Right atrium auricular region (tissue), 2 donors: ENCODE measurements around the gene OR6S1. TPM values are rescaled to one million over a fixed set of nuclear protein-coding genes. Genes with fewer than 3 reads are reported as not detected.
A peak's percentile ranks its signal among the peaks of the same experiment; 100 is the strongest.

Experiments
- DNase-seq: peaks from one replicate; pipeline ENCODE4 v3.0.0-alpha.2; 2019; ENCODE audit warnings: low spot score
- H3K27ac ChIP-seq, 2 donors: fragments of 200-600 bp; sonication (generic); 1 replicate in 1 of 2; 2 replicates in 1 of 2; pipeline ENCODE4 v1.5.1; 2016 to 2019
- H3K27me3 ChIP-seq, 2 donors: fragments of 200-600 bp; sonication (generic); one replicate each; pipeline versions ENCODE4 v1.5.1 to v1.6.0; 2017 to 2019
- H3K36me3 ChIP-seq: fragments of 200-600 bp; sonication (generic); one replicate; pipeline ENCODE4 v1.5.1; 2016
- H3K4me1 ChIP-seq, 2 donors: fragments of 200-600 bp; sonication (generic); one replicate each; pipeline versions ENCODE4 v1.5.1 to v1.6.0; 2017 to 2019
- H3K4me3 ChIP-seq, 2 donors: fragments of 200-600 bp; sonication (generic); 1 replicate in 1 of 2; 2 replicates in 1 of 2; pipeline ENCODE4 v1.5.1; 2017 to 2019; ENCODE audit warnings: mild to moderate bottlenecking in 1 of 2, moderate library complexity in 1 of 2
- H3K9me3 ChIP-seq, 2 donors: fragments of 200-600 bp; sonication (generic); one replicate each; pipeline ENCODE4 v1.5.1; 2019
- total RNA-seq, 2 donors: library from RNA; depleted of rRNA; stranded (reverse); fragments of >200 nt; gene quantifications; one replicate each; pipeline ENCODE4 v1.1.0, GENCODE V29; 2016
- TF ChIP-seq, protein P1 (sequence below), 2 donors: fragments of 200-600 bp; sonication (generic); IDR thresholded peaks; one replicate each; pipeline ENCODE4 v1.5.1; 2019; ENCODE audit warnings: antibody characterized with exemption in 2 of 2

Gene OR6S1
- total RNA-seq, 2 donors from 2014 or later, result not detected

DNA sequence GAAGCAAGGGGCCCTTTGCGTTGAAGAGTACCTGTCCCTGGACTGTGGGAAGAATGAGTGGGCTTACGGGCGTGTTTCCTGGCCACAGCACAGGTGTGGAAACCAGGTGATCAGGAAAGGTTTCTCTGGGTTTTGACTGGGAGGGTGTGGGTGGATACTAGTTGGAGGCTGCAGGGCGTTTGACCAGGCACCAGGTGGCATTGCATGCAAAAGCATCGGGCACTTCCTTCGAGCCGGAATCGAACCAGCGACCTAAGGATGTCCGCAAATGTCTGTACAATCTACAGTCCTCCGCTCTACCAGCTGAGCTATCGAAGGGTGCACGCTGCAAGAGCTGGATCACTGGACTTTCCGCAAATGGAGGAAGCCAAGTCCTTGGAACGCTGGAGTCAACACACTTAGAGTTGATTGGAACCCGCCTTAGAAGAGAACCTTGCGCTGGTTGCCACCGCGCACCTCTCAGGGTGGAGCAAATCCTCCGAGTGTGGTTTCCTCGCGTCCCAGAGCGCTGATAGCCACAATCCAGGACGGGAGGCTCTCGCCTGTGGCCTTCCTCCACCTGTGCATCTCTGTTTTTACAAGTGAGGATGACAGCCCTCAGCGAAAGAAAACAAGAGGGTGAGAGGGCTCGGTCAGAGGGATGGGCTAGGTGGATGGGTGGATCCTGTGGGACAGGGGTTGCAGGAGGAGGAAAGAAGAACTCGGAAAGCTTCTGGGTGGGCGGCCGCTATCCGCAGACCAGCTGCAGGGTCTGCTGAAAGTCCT lies 21.7 kb upstream of the OR6S1 start:
- H3K4me3 ChIP-seq, result peak overlapping the region in 1 of 2 donors; percentile 32
- H3K36me3 ChIP-seq, result no peaks in the 10 kb centered on the region
- H3K4me1 ChIP-seq, result peaks cover 0 to 10% of the 10 kb centered on the region in 2 donors
- no peaks in the 10 kb centered on the region for H3K9me3 ChIP-seq
- DNase-seq, result peak; percentile 42
- H3K27ac ChIP-seq, result no peak overlapping the region
- H3K27me3 ChIP-seq, result no peaks in the 10 kb centered on the region
- TF ChIP-seq, protein P1, sequence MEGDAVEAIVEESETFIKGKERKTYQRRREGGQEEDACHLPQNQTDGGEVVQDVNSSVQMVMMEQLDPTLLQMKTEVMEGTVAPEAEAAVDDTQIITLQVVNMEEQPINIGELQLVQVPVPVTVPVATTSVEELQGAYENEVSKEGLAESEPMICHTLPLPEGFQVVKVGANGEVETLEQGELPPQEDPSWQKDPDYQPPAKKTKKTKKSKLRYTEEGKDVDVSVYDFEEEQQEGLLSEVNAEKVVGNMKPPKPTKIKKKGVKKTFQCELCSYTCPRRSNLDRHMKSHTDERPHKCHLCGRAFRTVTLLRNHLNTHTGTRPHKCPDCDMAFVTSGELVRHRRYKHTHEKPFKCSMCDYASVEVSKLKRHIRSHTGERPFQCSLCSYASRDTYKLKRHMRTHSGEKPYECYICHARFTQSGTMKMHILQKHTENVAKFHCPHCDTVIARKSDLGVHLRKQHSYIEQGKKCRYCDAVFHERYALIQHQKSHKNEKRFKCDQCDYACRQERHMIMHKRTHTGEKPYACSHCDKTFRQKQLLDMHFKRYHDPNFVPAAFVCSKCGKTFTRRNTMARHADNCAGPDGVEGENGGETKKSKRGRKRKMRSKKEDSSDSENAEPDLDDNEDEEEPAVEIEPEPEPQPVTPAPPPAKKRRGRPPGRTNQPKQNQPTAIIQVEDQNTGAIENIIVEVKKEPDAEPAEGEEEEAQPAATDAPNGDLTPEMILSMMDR (IDR thresholded peaks at IDR 0.05), result peak; percentile 19 to 56

DNA sequence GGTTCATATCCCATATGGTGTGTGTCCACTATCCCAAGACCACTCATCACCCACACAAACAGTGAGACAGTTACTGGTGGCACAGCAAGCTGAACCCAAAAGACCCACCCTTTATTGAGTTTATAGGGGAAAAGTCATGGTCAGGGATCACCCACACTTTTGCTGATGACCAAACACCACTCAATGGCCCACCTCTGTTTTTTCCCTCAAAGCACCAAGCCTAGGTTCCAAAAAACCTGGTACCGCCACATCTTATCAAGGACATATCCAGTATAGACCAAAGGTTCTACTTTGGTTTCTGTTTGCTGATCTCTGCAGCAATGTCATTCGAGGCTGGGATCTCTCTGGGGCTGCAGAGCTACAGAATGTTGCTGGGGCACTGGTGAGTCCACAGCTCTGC lies 19.7 kb upstream of the OR6S1 start:
- TF ChIP-seq, protein P1 (IDR thresholded peaks at IDR 0.05), result no peak
- Histone ChIP-seq H3K4me3 (no peak overlapping the region), H3K27me3 (peaks cover 0 to 4% of the 10 kb centered on the region in 2 donors), H3K36me3 (no peaks in the 10 kb centered on the region), H3K27ac (no peak overlapping the region), H3K9me3 (no peaks in the 10 kb centered on the region), H3K4me1 (peaks cover 0 to 10% of the 10 kb centered on the region in 2 donors)
- DNase-seq, result no peak

DNA sequence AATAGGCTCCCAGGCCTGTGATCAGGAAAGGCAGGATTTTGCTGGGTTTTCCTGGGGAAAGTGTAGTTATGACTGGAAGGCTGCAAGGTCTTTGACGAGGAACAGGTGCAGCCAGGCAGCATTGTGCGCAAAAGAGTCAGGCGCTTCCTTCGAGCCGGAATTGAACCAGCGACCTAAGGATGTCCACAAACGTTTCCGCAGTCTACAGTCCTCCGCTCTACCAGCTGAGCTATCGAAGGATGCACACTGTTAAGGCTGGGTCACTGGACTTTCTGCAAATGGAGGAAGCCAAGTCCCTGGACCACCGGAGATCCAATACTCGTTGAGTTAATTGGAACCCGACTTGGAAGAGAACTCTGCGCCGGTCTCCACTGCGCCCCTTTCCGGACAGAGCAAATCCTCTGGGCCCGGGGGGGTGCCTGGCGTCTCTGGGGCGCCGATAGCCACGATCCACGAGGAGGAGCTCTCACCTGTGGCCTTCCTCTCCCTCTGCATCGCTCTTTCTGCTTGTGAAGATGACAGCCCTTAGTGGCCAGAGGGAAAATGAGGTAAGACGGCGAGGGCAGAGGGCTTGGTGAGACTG lies 18.4 kb upstream of the OR6S1 start:
- no peaks in the 10 kb centered on the region for H3K9me3 ChIP-seq
- peaks cover 0 to 10% of the 10 kb centered on the region in 2 donors for H3K4me1 ChIP-seq
- H3K4me3 ChIP-seq, result no peak overlapping the region
- TF ChIP-seq, protein P1 (IDR thresholded peaks at IDR 0.05), result no peak
- no peak overlapping the region for H3K27ac ChIP-seq
- no peaks in the 10 kb centered on the region for H3K36me3 ChIP-seq
- peaks cover 0 to 4% of the 10 kb centered on the region in 2 donors for H3K27me3 ChIP-seq
- peak; percentile 40 for DNase-seq

DNA sequence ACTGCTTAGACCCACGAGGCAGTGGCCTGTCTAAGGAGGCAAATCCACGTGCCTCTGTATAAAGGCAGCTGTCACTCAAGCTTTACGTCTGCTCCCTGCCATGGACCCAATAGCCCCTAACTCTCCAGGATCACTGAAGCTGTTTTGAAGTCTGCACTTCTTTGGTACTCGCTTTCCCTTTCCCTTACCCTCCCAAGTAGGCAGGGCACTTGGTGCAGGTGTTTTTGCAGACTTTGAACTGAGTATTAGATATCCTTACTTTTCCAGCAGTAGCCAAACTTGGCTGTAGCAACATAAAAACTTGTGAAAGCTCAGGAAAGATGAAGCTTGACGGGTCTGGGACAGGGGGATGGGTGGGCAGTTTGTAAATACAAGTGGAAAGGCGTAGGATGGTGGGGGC lies 17.8 kb upstream of the OR6S1 start:
- DNase-seq, result no peak
- Histone ChIP-seq H3K27me3 (peaks cover under 1 to 4% of the 10 kb centered on the region in 2 donors), H3K9me3 (no peaks in the 10 kb centered on the region), H3K27ac (no peak overlapping the region), H3K4me1 (peaks cover 0 to 10% of the 10 kb centered on the region in 2 donors), H3K36me3 (no peaks in the 10 kb centered on the region), H3K4me3 (no peak overlapping the region)
- TF ChIP-seq, protein P1 (IDR thresholded peaks at IDR 0.05), result no peak

DNA sequence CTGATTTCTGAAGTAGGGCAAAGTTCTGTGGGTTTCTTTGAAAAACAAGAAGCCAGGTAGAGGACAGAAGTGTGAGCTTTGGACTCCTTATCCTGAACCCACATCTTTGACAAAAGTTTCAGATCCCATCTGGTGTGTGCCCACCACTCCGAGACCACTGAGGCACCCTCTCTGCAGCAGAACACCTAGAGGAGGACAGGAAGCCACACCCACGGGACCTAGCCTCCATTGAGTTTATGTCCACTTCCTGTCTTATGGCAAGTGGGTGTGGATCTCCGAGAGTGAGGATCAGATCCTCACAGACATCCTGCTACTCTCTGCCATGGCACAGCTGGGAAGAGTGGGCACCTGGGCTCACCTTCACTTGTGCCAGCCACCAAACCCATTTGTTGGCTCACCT lies 16.8 kb upstream of the OR6S1 start:
- TF ChIP-seq, protein P1 (IDR thresholded peaks at IDR 0.05), result no peak
- peaks cover 0 to 5% of the 10 kb centered on the region in 2 donors for H3K4me1 ChIP-seq
- peaks cover 8 to 13% of the 10 kb centered on the region in 2 donors for H3K27me3 ChIP-seq
- no peak overlapping the region for H3K27ac ChIP-seq
- no peaks in the 10 kb centered on the region for H3K9me3 ChIP-seq
- no peaks in the 10 kb centered on the region for H3K36me3 ChIP-seq
- H3K4me3 ChIP-seq, result no peak overlapping the region
- DNase-seq, result peak; percentile 13
